ENCODE results near the gene ARPP21.

GRCh38 chr3:35722902-35723301, 83.6 kb downstream of the ARPP21 start:
- TF ChIP-seq CTCF (IDR thresholded peaks at IDR 0.05; ENCODE audit: extremely low read depth in 1 of 2, insufficient read depth in 1 of 2, low read depth in 1 of 2, low read length in 2 of 2) (no peak), GATA2 (IDR thresholded peaks at IDR 0.05; ENCODE audit: insufficient read depth, insufficient read length, low read depth, low read length) (no peak), POLR2AphosphoS5 (IDR thresholded peaks at IDR 0.05; ENCODE audit: insufficient read depth, low read depth, low read length) (no peak), POLR2A (IDR thresholded peaks at IDR 0.05; ENCODE audit: low read depth, low read length) (no peak), MAX (IDR thresholded peaks at IDR 0.05; ENCODE audit: insufficient read depth, insufficient read length) (no peak)

Measured in endothelial cell of umbilical vein (primary cell).